Neural cell (in vitro differentiated cells): ENCODE results near the gene AGBL3. TPM values are rescaled to one million over a fixed set of nuclear protein-coding genes. Genes with fewer than 3 reads are reported as not detected.

Experiments
- H2AFZ ChIP-seq: fragments of 200-600, 300-800 bp; sonication (generic), shearing (Covaris generic); 2 replicates; pipeline ENCODE4 v1.6.0; 2014; ENCODE audit warnings: low read depth, mild to moderate bottlenecking, antibody characterized with exemption, low read length, moderate library complexity
- H3F3A ChIP-seq: fragments of 200-600 bp; shearing (Covaris generic); 2 replicates; pipeline ENCODE4 v1.6.1; 2016; ENCODE audit warnings: mild to moderate bottlenecking, moderate library complexity, mixed read lengths, antibody characterized with exemption, low read length; ENCODE audit not compliant: insufficient read depth, poor library complexity, severe bottlenecking
- H3K27ac ChIP-seq: fragments of 200-600, 300-800 bp; sonication (generic), shearing (Covaris generic); 2 replicates; pipeline ENCODE4 v1.5.1; 2014; ENCODE audit warnings: mild to moderate bottlenecking, low read length, moderate library complexity
- H3K27me3 ChIP-seq: fragments of 300-800, 200-600 bp; sonication (generic), shearing (Covaris generic); 2 replicates; pipeline ENCODE4 v1.6.0; 2014; ENCODE audit warnings: mild to moderate bottlenecking, low read depth, low read length, moderate library complexity; ENCODE audit not compliant: insufficient read depth
- H3K36me3 ChIP-seq: fragments of 300-800, 200-600 bp; sonication (generic), shearing (Covaris generic); 2 replicates; pipeline ENCODE4 v1.5.1; 2014; ENCODE audit warnings: mild to moderate bottlenecking, antibody characterized with exemption, low read length, moderate library complexity; ENCODE audit not compliant: insufficient read depth
- H3K4me2 ChIP-seq: fragments of 300-800, 200-600 bp; sonication (generic), shearing (Covaris generic); 2 replicates; pipeline ENCODE4 v1.6.0; 2014; ENCODE audit warnings: mild to moderate bottlenecking, low read length
- H3K4me3 ChIP-seq: fragments of 300-800, 200-600 bp; sonication (generic), shearing (Covaris generic); 2 replicates; pipeline ENCODE4 v1.5.1; 2014; ENCODE audit warnings: mild to moderate bottlenecking, low read length, moderate library complexity
- H3K79me2 ChIP-seq: fragments of 200-600 bp; shearing (Covaris generic); replicated peaks from 2 replicates; pipeline ENCODE4 v1.6.0; 2014; ENCODE audit warnings: mild to moderate bottlenecking, low read length, moderate library complexity; ENCODE audit not compliant: insufficient read depth
- H3K9ac ChIP-seq: fragments of 300-800, 200-600 bp; sonication (generic), shearing (Covaris generic); 2 replicates; pipeline ENCODE4 v1.6.1; 2016; ENCODE audit warnings: mild to moderate bottlenecking, low read length, mixed read lengths
- H3K9me2 ChIP-seq: fragments of 200-600 bp; shearing (Covaris generic); 2 replicates; pipeline ENCODE4 v1.6.1; 2016; ENCODE audit warnings: mild to moderate bottlenecking, low read length, mixed read lengths; ENCODE audit not compliant: insufficient read depth
- H3K9me3 ChIP-seq: fragments of 200-600, 300-800 bp; sonication (generic), shearing (Covaris generic); 2 replicates; pipeline ENCODE4 v1.6.1; 2016; ENCODE audit warnings: mild to moderate bottlenecking, mixed run types, low read length, moderate library complexity, mixed read lengths
- H4K20me1 ChIP-seq: fragments of 200-600 bp; shearing (Covaris generic); 2 replicates; pipeline ENCODE4 v1.6.1; 2016; ENCODE audit warnings: mild to moderate bottlenecking, mixed run types; ENCODE audit not compliant: insufficient read depth
- CTCF ChIP-seq: fragments of 450-650 bp; IDR thresholded peaks from 2 replicates; pipeline ENCODE4 v1.5.1; 2014; ENCODE audit warnings: antibody characterized with exemption, mild to moderate bottlenecking, moderate library complexity; ENCODE audit not compliant: poor library complexity, severe bottlenecking
- EP300 ChIP-seq: fragments of 450-650 bp; conservative IDR thresholded peaks from 2 replicates; pipeline ENCODE4 v1.6.1; 2014; ENCODE audit warnings: antibody characterized with exemption, mild to moderate bottlenecking, moderate library complexity; ENCODE audit not compliant: poor library complexity, severe bottlenecking
- EZH2 ChIP-seq: fragments of 200-600, 300-800 bp; shearing (Covaris generic), sonication (generic); IDR thresholded peaks from 2 replicates; pipeline ENCODE4 v1.6.1; 2014; ENCODE audit warnings: antibody characterized with exemption, low read length, borderline replicate concordance, mild to moderate bottlenecking; ENCODE audit not compliant: insufficient read depth, poor library complexity, severe bottlenecking
- MXI1 ChIP-seq: fragments of 450-650 bp; conservative IDR thresholded peaks from 2 replicates; pipeline ENCODE4 v1.6.1; 2014; ENCODE audit warnings: antibody characterized with exemption, mild to moderate bottlenecking; ENCODE audit not compliant: poor library complexity, severe bottlenecking
- POLR2AphosphoS5 ChIP-seq: IDR thresholded peaks from 2 replicates; pipeline ENCODE4 v1.6.1; 2012
- RAD21 ChIP-seq: fragments of 450-650 bp; conservative IDR thresholded peaks from 2 replicates; pipeline ENCODE4 v1.6.1; 2014; ENCODE audit warnings: antibody characterized with exemption, mild to moderate bottlenecking, moderate library complexity
- SMC3 ChIP-seq: fragments of 450-650 bp; conservative IDR thresholded peaks from 2 replicates; pipeline ENCODE4 v1.6.1; 2014; ENCODE audit warnings: antibody characterized with exemption, mild to moderate bottlenecking, moderate library complexity; ENCODE audit not compliant: poor library complexity
- TAF1 ChIP-seq: IDR thresholded peaks from 2 replicates; pipeline ENCODE4 v1.6.1; 2012; ENCODE audit warnings: low read depth
- polyA plus RNA-seq: library from polyadenylated mRNA; depleted of rRNA; stranded (reverse); fragments of >200 nt; gene quantifications from 2 replicates; pipeline ENCODE4 v1.2.3, GENCODE V29; 2014
- TF ChIP-seq, protein P1 (sequence below): IDR thresholded peaks from 2 replicates; pipeline ENCODE4 v1.6.1; 2012; ENCODE audit warnings: borderline replicate concordance

The AGBL3 gene
- polyA plus RNA-seq, 1 donor from 2014 or later = 9.5 TPM

GRCh38 chr7:134985894-134986362, 380 bp upstream of the AGBL3 start:
- H2AFZ ChIP-seq = peak overlapping the region; percentile 75
- peak overlapping the region; percentile 91 for H3K4me3 ChIP-seq
- H4K20me1 ChIP-seq = no peaks in the 10 kb centered on the region
- no peaks in the 10 kb centered on the region for H3K36me3 ChIP-seq
- no peaks in the 10 kb centered on the region for H3K9me2 ChIP-seq
- peak overlapping the region; percentile 80 for H3K27ac ChIP-seq
- TF ChIP-seq TAF1 (no peak), EP300 (peak; percentile 6), POLR2AphosphoS5 (no peak)
- TF ChIP-seq, protein P1, sequence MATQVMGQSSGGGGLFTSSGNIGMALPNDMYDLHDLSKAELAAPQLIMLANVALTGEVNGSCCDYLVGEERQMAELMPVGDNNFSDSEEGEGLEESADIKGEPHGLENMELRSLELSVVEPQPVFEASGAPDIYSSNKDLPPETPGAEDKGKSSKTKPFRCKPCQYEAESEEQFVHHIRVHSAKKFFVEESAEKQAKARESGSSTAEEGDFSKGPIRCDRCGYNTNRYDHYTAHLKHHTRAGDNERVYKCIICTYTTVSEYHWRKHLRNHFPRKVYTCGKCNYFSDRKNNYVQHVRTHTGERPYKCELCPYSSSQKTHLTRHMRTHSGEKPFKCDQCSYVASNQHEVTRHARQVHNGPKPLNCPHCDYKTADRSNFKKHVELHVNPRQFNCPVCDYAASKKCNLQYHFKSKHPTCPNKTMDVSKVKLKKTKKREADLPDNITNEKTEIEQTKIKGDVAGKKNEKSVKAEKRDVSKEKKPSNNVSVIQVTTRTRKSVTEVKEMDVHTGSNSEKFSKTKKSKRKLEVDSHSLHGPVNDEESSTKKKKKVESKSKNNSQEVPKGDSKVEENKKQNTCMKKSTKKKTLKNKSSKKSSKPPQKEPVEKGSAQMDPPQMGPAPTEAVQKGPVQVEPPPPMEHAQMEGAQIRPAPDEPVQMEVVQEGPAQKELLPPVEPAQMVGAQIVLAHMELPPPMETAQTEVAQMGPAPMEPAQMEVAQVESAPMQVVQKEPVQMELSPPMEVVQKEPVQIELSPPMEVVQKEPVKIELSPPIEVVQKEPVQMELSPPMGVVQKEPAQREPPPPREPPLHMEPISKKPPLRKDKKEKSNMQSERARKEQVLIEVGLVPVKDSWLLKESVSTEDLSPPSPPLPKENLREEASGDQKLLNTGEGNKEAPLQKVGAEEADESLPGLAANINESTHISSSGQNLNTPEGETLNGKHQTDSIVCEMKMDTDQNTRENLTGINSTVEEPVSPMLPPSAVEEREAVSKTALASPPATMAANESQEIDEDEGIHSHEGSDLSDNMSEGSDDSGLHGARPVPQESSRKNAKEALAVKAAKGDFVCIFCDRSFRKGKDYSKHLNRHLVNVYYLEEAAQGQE = no peak
- peak overlapping the region; percentile 79 for H3K9ac ChIP-seq
- H3K79me2 ChIP-seq = peaks cover 17% of the 10 kb centered on the region
- no peaks in the 10 kb centered on the region for H3K9me3 ChIP-seq
- peak overlapping the region; percentile 23 for H3K4me2 ChIP-seq
- no peaks in the 10 kb centered on the region for H3F3A ChIP-seq
- no peaks in the 10 kb centered on the region for H3K27me3 ChIP-seq

DNA sequence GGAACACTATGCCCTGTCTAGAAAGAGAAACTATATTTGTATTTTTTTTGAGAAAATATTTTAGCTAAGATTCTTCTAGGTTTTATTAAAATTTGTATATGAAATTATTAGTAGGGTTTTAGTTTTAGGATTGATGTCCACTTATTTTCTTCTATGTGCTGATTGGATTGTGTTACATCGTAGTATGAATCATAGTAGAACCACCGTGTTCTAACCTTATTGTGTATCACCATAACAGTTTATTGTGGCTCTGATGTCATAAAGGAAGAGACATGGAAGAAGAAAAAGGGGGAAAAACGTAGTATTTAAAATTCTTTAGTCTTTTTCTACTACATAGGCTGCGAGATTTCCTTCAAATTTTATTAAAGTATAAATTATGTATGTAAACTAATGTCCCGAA, 1.9 kb downstream of the AGBL3 start:
- TF ChIP-seq EZH2 = no peak
- TF ChIP-seq RAD21 = no peak
- no peak for TF ChIP-seq EP300
- no peak for TF ChIP-seq MXI1
- no peak for TF ChIP-seq CTCF
- TF ChIP-seq SMC3 = no peak
- TF ChIP-seq POLR2AphosphoS5 = no peak
- Histone ChIP-seq H3K9me3 (no peaks in the 10 kb centered on the region), H3K36me3 (no peaks in the 10 kb centered on the region), H3K9me2 (no peaks in the 10 kb centered on the region), H3K79me2 (peaks cover 17% of the 10 kb centered on the region), H3K27me3 (no peaks in the 10 kb centered on the region), H3K4me3 (peak overlapping the region; percentile 91), H3K9ac (no peak overlapping the region), H2AFZ (no peak overlapping the region), H3K4me2 (peak overlapping the region; percentile 96), H3K27ac (no peak overlapping the region), H4K20me1 (no peaks in the 10 kb centered on the region), H3F3A (no peaks in the 10 kb centered on the region)
